HG02973 (cell line): ENCODE measurements around the gene HOXA5.

Source experiments
- ATAC-seq: cut with Tn5 transposase; IDR thresholded peaks from one replicate; pipeline ENCODE4 v1.9.1; 2021; ENCODE audit warnings: moderate library complexity; ENCODE audit not compliant: unreplicated experiment

The HOXA5 gene

DNA sequence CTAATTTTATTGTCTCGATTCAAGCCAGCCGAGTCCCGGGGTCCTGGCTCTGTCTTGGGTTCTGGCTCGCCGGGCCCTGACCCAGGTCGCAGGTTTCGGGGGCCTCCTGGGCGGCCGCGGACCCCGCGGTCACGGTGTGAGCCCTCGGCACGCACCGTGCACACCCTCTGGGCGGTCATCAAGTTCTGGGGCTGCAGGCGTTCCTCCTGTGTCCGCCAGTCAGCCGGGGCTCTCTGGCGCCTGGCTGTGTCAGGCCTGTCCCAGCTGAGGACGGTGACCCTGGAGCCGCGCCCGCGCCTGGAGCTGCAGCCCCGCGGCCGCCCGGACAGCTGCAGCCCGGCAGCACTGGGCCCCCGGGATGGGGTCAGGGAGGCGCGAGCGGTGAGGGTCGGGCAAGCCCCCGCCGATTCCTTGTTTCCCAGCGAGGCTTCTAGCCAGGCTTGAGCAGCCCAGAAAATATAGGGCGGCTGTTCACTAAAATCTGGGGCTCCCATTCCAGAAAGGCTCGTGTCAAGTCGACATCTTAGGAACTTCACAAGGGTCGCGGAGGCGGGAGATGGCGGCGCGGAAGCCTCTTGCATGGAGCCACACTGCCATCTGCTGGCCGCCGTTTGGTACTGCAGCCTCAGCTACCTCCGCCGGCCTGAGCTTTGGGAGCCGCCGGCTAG is 17.2 kb upstream of the HOXA5 start:
- no peak for ATAC-seq

DNA sequence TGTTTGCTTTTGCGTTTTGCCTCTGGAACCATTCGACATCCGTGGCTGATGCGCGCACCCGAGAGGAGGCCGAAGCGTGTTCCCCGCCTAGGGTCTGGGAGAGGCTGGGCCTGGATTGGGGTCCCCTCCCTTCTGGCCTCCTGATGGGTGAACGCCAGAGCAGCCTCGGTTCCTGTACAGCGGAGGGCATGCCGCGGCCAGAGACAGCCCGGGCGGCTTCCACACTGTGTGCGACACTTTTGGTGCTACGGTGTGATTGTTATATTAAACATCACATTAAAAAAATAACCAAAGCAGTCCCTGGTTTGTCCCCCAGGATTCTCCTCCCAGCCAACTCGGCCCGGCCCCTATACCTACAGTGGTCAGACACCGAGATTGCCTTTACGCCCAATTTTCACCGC is 16.7 kb upstream of the HOXA5 start:
- ATAC-seq = no peak

DNA sequence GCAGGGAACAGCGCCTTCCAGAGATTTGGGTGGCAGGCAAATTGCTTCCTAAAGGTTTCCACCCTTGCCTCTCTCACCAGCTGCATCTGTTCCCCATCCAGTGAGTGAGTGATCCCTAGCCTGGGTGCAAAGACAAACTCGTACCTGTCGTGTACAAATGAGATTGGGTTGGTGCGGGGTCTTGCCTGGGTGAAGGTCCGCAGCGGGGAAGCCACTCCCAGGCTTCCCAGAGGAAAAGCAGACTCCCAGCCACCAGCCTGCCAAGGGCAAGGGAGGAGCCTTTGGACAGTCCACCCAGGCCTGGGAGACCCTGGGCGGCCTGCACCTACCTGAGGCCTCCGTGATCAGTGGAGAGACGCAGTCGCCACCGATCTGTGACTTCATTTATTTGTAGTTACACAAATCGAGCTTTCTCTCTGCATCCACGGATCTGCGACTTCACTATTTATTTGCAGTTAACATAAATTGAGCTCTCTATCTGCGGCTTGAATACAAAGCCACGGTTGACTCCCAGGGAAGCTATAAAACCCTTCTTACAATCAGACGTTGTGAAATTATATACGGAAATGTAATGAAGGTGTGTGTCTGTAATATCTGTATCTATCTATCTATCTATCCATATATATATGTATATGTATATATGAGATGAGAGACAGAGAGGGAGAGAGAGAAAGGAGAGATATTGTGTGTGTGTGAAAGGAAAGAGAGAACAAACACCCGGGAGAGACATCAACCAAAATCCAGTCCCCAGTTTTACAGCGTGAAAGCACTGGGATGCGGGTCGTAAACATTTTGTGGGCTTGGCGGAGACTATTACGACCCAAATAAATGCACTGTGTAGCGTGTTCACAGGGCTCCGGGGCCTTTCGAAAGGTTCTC is 16.0 kb upstream of the HOXA5 start:
- no peak for ATAC-seq

DNA sequence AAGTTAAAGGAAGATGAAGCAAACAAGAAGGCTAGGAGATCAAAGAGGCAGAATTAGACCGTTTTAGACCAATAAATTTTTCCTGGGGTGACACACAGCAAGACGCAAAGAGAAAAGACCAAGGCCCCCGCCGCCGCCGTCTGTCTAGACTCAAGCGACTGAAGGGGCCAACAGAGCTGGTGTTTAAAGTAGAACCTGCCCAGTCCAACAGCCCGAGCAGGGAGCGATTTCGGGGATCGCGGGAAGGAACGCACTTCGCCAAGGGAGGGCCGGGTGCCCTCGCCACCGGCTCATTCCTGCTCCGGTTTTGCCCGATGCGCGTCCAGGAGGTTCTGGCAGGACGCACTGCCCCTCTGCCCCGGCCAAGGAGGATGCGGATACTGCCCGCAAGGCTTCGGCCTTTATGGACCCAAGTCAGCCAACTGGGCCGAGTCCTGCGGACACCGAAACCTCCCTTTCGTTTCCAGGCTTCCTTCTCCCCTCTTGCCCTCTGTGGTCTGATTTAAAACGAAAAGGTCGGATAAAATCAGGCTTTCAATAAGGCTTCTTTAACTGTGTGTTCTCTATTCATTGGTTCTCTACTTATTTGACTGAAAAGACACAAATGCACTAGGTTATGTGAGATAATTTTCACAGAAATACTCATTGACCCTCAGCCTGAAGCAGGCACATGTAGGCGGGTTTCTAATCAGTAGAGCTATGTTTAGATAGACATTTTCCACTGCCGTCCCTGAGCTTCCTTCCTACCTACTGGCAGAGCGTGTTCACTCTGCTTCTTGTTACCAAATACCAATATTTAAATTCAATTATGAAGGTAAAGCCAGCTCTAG is 15.2 kb upstream of the HOXA5 start:
- no peak for ATAC-seq

DNA sequence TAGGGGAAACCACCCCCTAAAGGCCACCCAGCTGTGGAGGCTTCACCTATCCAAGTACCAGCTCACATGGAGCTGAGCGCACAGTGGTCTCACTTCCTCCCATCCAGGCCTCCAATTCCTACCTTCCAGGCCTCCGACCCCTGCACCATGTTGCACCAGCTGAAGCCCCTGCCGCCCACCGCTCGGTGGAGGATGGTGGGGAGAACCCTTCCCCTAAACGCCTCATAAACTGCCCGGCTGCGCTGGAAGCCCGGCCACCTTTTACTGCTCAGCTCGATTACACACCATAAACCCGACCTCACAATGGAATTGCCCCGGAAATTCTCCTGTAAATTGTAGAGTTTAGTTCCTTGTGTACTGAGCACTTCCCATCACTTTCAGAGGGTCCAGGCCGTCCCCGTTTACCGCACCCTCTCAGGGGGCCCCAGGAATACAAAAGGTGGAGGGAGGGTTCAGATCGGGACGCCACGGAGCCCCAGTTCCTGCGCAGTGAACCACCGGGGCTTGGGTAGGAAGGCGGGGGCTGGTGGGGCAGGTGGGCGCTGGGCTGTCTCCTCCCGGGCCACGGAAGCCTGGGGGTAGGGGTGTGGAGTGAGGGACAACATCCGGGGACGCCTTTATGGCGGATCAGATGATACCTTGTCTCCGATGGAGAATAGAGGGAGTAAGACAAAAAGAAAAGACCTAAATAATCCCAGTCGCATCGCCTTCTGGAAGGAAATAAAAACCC is 14.4 kb upstream of the HOXA5 start:
- ATAC-seq = no peak

DNA sequence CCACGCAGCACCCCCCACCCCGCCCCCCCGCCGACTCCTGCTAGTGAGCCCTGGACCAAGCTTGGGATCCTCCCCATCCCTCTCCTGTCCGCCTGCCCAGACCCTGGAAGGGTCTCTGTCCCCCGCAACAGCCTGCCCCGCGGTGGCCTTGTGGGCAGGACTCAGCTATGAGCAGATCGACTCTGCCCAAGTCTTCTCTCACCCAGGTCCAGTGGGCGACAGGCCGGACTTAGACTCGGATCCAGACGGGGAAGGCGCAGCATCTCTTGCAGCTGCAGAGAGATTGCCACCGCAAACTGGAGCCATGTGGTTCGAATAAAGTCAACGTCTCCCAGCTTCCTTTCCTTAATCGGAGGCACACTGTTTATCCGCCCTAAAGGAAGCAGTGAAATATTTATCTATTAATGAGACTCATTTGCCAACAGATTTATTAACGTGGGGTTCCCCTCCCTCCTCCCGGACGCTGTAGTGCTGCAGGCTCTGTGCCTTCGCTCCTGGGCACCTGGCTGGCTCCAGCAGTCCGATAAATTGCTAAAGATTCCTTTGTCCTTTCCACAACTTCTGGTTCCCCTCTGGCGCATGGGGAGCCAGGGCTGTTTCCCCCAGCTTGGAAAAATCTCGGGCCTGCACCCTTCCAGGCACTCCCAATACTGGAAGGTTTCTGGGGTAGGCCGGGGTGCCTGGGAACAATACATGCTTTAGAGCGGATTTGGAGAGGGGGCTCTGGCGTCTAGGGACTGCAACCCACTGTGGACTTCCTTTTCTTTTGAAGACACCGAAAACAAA is 13.6 kb upstream of the HOXA5 start:
- ATAC-seq = no peak

DNA sequence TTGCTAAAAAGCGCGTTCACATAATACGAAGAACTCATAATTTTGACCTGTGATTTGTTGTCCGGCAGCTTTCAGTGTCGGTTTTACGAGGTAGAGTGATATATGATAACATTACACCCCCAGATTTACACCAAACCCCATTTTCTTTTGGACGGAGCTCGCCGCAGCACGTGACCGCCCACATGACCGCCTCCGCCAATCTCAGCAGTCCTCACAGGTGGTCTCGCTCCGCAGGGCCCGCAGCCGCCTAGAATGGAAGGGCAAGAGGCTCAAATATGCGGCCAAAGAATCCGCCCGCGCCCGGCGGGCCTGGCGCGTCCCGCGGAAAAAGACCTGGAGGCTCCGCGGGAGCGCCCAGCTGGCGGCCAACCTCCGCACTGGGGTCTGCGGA is 13.0 kb upstream of the HOXA5 start, which contains the start of gene HOXA7:
Gene HOXA7 (minus strand): TSS at position 168 of the 391 bp plus-strand sequence. CDS start 130 bp downstream, at position 38.
- ATAC-seq = no peak

DNA sequence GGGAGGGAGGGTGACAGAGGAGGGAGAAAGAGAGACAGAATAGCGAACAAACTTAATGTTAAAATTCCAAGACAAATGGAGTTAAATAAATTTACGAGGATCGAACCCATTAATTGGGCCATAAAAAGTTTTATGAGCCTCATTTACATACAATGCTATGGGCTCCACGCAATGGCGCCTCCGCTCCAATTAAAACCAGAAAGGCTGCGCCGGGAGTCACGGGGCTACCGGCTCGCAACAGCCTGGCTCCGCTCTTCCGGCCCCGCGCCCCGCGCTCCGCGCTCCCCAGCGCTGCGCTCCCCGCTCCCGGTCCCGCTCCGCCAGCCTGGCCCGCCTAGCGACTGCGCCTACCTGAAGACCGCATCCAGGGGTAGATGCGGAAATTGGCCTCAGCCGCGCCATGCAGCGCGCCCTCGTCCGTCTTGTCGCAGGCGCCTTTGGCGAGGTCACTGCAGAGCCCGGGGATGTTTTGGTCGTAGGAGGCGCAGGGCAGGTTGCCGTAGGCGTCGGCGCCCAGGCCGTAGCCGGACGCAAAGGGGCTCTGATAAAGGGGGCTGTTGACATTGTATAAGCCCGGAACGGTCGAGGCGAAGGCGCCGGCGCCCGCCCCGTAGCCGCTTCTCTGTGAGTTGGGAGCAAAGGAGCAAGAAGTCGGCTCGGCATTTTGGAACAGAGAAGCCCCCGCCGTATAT is 12.5 kb upstream of the HOXA5 start:
- ATAC-seq = no peak

DNA sequence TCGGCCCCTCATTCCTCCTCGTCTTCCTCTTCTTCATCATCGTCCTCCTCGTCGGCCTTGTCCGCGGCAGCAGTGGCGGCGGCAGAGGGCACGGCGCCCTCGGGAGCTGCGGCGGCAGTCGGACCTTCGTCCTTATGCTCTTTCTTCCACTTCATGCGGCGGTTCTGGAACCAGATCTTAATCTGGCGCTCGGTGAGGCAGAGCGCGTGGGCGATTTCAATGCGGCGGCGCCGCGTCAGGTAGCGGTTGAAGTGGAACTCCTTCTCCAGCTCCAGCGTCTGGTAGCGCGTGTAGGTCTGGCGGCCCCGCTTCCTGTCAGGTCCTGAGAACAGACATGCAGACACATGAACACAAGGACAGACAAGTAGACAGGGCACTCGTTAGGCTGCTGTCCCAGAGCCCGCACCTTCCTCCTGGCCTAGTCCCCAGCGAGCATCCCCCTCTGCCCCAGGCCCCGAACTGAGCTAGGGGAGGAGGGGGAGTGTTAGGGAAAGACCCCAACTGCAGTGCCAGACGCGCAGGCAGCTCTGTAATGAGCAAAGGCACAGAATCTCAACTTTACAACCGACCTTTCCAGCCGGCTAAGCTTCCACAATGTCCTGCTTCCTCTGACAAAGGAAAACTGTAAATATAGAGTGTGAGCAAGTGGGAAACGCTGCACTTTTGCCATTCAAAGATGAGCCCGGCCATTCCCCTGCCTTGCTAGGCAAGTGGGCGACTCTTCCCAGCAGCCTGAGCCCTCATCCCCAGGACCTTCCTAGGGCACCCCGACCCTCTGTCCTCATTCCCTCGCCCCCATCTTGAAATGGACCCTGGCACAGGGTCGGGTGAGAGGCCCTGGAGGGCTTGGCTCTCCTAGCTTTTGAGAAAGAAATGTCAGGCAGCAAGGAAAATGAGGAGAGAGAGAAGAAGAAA is 11.7 kb upstream of the HOXA5 start:
- no peak for ATAC-seq

DNA sequence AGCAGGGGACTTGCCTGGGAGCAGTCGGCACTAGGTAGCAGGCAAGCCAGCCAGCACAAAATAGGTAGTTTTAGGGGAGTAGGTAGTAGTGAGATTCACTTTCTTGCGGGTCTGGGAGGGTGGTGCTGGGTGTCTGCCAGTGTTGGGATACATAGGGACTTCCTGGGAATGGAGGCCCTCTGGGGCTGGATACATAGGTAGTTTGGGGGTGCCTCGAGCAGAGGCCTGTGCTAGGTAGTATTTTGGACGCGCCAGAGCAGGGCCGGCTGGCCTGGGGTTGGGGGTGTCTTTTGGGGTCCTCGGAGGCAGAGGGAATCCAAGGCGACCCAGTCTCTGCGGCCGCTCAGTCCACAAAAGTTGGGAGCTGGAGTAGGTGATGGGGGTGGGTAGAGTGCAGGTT is 10.9 kb upstream of the HOXA5 start:
- ATAC-seq = no peak

DNA sequence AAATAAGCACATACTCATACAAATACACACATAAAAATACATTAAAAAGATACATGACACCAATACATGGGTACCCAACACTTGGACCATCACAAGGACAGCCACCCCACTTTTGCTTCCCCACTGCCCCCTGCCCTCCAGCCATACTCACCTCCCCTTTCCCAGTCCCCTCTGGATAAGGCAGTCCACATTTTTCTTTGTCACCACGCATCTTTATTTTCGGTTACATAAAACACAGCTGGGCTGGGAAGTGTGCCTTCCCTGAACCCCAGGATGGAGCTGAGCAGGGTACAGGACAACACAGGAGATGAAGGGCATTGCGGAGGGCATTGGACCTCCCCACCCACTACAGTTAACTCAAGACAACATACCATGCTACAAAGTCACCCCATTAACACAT is 10.0 kb upstream of the HOXA5 start:
- ATAC-seq = no peak

DNA sequence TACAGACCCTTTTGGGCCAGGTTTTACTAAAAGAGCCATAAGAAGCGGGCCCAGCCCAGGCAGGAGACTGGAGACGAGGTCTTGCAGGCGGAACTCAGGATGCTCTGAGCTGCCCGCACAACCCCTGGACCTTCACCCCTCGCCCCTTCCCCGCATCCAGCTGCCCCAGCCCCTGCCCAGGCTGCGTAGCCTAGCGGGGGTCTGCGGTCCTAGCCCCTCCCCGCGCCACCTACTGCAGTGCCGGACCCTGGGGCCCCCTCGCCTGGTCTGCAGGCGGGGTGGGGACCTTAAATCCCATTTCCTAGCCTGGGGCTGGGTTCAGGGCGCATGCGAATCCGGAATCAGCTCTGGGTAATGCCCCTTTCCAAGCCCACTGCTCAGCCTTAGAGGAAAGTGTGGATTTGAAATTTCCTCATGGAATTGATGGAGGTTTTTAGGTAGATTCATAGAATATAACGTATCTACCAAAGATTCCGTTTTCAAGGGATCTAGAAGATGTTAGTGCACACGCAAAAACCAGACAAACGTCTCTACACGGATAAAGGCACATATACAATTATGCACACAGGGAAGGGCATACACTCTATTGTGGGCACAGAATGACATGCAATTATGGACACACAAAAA is 9.4 kb upstream of the HOXA5 start:
- no peak for ATAC-seq

DNA sequence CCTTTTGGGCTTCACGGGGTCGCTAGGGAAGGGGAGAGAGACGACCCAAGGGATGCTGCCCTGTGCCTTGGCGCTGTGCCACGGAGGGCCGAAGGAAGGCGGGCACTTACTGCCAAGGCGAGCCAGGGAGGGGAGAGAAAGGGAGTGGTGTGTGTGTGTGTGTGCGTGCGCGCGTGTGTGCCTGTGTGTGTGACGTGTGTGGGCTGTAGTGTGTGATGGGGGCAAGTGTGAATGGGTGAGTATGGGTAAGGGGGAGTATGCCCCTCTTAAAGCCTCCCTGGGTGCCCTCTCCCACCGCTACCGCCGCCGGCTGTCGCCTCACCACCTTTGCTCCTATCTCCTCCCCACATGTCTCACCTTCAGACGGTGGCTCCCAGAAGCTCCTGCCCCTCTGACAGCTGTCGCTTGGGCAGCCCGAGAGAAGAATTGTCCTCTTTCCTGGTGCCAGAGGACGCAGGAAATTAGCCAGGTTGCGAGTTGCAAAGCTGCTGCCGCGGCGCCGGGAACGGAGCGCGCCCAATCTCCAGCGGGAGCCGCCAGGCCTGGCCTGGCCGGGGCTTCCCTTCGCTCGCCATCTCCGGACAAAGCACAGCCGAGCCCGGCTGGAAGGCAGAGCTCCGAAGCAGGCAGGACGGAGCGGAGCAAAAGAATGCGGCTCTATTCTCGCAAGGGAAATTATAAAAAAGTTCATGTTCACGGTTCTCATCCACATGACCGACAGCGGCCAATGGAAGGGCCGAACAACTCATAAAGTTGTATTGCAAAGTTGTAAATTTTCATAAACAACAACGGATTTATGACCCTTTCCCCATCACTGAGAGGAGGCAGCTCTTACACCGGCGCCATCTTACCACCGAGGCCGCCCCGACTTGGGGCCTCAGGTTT is 8.7 kb upstream of the HOXA5 start, which contains the start of gene HOXA3:
Gene HOXA3 (minus strand): TSS at position 653 of the 885 bp plus-strand sequence. CDS start 41,943 bp downstream, outside the sequence.
- no peak for ATAC-seq

DNA sequence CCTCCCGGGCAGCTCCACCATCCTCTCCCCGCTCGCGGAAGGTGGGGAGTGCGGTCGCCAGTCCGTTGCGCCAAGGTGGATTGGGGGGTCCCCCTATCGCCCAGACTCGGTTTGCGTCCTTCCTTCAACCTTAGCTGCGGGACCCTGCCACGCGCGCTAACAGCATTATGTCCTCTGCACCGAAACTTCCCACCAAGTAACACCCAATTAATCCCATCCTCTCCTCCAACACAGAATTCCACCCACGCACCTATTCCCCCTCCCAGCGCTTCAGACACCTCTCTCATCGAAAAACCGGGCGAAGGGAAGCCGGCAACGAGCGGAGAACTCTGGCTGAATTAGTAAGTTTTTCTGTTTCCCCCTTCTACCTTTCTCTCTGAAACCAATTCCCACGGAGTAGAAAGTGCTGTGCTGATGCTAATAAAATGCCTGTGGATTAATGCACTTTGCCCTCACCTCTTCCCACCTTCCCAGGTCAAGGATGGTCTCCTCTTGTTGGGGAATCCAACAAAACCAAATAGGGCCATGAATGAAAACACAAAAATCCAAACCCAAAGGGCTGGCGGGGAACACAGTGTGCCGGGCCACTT is 8.0 kb upstream of the HOXA5 start:
- no peak for ATAC-seq

DNA sequence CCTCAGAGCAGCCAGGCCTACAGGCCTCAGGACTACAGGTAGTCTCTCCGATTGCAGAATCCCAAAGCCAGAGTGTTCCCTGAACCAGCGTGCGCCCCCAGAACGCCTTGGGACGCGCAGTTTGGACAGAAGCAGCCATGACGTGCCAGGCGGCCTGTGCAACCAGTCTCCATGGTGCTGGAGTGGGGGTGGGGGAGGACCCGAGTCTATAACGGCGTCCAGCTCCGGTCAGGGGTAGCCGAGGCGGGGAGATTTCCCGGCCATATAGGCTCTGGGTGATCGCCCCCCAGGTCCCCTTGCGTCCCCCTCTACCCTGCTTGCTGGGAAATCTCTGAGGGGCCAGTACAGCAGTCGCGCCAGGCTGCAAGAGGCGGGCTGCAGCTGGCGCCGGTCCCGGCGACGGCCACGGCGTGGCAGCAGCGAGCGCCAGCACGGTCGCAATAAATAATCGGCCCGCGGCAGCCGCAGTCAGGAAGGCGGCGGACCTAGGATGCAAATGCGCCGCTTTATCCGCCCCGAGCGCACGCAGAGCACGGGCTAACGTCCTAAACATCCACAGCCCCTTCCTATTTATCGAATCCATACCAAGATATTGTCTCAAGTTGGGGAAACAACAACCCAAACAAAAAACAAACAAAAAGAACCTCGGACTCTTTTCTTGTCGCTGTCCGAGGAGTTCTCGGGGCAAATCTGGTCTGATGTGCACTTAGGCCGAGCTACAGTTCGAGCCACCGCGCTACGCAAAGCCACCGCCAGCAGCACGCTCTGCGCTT is 7.3 kb upstream of the HOXA5 start:
- peak; percentile 86 for ATAC-seq
